ENCODE measurements around the gene RAB8A. TPM values are rescaled to one million over a fixed set of nuclear protein-coding genes. Genes with fewer than 3 reads are reported as not detected.

The RAB8A gene
- total and polyA plus RNA-seq, 2 experiments from 2014 or later, result 53.1 to 59.5 TPM

DNA sequence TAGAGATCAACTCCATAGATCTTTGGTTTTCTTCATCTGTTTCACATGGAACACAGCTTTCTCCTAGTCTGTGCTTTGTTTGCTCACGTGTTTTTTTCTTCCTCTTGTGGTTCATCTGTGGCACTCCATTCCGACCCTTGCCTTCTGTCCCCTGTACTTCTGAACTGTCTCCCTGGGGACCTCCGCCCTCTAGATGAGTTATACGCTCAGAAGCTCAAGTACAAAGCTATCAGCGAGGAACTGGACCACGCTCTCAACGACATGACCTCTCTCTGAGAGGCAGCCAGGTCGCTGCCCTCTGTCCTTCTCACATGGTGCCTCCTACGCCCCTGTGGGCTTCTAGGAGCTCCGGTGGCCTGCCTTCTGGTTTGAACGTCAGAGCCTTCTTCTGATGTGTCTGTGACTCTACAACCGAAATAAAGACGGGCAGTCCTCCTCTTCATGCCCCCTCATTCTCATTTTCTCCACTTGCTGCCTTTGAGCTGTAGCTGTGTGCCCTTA is 16.6 kb upstream of the RAB8A start:
- Histone ChIP-seq H3K4me2 (no peak overlapping the region), H2AFZ (no peak overlapping the region), H3F3A (replicated peaks; ENCODE audit: low read depth) (0 out of 2 replicates have a peak, but pooled peaks cover 6% of the 10 kb centered on the region), H3K4me1 (ENCODE audit: insufficient read depth) (no peaks in the 10 kb centered on the region), H4K20me1 (replicated peaks; ENCODE audit: insufficient read depth) (peaks cover 10% of the 10 kb centered on the region; the same call in 1 of the 2 replicates), H3K36me3 (ENCODE audit: insufficient read depth) (peaks cover 83% of the 10 kb centered on the region), H3K79me2 (replicated peaks; ENCODE audit: insufficient read depth) (0 out of 2 replicates have a peak, but pooled peaks cover 4% of the 10 kb centered on the region), H3K27ac (ENCODE audit: low read depth) (no peak overlapping the region), H3K4me3 (no peak overlapping the region), H3K9me2 (ENCODE audit: insufficient read depth) (no peaks in the 10 kb centered on the region), H3K27me3 (ENCODE audit: insufficient read depth) (no peaks in the 10 kb centered on the region)
- DNase-seq (ENCODE audit: low spot score) (no peak), ATAC-seq (no peak)
- Mint-ChIP-seq H3K36me3 (ENCODE audit: low read depth) (peaks cover 95% of the 10 kb centered on the region), H3K9me3 (no peaks in the 10 kb centered on the region), H3K4me3 (no peak overlapping the region), H3K4me1 (no peaks in the 10 kb centered on the region), H3K27ac (no peak overlapping the region), H3K27me3 (ENCODE audit: insufficient read depth, low read depth, poor library complexity) (peaks cover 4% of the 10 kb centered on the region)
- TF ChIP-seq CREB1 (CRISPR knock-in tag; IDR thresholded peaks at IDR 0.05; ENCODE audit: low read depth) (no peak), ZNF331 (CRISPR knock-in tag; IDR thresholded peaks at IDR 0.05; ENCODE audit: low read depth) (no peak), STAT1 (IDR thresholded peaks at IDR 0.05; ENCODE audit: unreplicated experiment) (no peak), ZNF114 (CRISPR knock-in tag; IDR thresholded peaks at IDR 0.05) (no peak), EZH2phosphoT487 (IDR thresholded peaks at IDR 0.05; ENCODE audit: unreplicated experiment) (no peak), JUNB (IDR thresholded peaks at IDR 0.05; ENCODE audit: unreplicated experiment) (no peak), NANOG (IDR thresholded peaks at IDR 0.05; ENCODE audit: borderline replicate concordance) (no peak)
- TF ChIP-seq, protein P1, sequence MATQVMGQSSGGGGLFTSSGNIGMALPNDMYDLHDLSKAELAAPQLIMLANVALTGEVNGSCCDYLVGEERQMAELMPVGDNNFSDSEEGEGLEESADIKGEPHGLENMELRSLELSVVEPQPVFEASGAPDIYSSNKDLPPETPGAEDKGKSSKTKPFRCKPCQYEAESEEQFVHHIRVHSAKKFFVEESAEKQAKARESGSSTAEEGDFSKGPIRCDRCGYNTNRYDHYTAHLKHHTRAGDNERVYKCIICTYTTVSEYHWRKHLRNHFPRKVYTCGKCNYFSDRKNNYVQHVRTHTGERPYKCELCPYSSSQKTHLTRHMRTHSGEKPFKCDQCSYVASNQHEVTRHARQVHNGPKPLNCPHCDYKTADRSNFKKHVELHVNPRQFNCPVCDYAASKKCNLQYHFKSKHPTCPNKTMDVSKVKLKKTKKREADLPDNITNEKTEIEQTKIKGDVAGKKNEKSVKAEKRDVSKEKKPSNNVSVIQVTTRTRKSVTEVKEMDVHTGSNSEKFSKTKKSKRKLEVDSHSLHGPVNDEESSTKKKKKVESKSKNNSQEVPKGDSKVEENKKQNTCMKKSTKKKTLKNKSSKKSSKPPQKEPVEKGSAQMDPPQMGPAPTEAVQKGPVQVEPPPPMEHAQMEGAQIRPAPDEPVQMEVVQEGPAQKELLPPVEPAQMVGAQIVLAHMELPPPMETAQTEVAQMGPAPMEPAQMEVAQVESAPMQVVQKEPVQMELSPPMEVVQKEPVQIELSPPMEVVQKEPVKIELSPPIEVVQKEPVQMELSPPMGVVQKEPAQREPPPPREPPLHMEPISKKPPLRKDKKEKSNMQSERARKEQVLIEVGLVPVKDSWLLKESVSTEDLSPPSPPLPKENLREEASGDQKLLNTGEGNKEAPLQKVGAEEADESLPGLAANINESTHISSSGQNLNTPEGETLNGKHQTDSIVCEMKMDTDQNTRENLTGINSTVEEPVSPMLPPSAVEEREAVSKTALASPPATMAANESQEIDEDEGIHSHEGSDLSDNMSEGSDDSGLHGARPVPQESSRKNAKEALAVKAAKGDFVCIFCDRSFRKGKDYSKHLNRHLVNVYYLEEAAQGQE (IDR thresholded peaks at IDR 0.05; ENCODE audit: unreplicated experiment), result no peak
- TF ChIP-seq, protein P2, sequence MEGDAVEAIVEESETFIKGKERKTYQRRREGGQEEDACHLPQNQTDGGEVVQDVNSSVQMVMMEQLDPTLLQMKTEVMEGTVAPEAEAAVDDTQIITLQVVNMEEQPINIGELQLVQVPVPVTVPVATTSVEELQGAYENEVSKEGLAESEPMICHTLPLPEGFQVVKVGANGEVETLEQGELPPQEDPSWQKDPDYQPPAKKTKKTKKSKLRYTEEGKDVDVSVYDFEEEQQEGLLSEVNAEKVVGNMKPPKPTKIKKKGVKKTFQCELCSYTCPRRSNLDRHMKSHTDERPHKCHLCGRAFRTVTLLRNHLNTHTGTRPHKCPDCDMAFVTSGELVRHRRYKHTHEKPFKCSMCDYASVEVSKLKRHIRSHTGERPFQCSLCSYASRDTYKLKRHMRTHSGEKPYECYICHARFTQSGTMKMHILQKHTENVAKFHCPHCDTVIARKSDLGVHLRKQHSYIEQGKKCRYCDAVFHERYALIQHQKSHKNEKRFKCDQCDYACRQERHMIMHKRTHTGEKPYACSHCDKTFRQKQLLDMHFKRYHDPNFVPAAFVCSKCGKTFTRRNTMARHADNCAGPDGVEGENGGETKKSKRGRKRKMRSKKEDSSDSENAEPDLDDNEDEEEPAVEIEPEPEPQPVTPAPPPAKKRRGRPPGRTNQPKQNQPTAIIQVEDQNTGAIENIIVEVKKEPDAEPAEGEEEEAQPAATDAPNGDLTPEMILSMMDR (conservative IDR thresholded peaks at IDR 0.05; ENCODE audit: low read depth in 2 of 2), result no peak
- TF ChIP-seq, protein P3, sequence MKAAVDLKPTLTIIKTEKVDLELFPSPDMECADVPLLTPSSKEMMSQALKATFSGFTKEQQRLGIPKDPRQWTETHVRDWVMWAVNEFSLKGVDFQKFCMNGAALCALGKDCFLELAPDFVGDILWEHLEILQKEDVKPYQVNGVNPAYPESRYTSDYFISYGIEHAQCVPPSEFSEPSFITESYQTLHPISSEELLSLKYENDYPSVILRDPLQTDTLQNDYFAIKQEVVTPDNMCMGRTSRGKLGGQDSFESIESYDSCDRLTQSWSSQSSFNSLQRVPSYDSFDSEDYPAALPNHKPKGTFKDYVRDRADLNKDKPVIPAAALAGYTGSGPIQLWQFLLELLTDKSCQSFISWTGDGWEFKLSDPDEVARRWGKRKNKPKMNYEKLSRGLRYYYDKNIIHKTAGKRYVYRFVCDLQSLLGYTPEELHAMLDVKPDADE (IDR thresholded peaks at IDR 0.05), result no peak

All from GM23338 (cell line).